AG04450 (cell line): Measurements from ENCODE around the gene GLUL. TPM values are rescaled to one million over a fixed set of nuclear protein-coding genes. Genes with fewer than 3 reads are reported as not detected.

ENCODE experiments used
- CTCF ChIA-PET: fragments of 300-600, 350-600 bp; formaldehyde crosslinking; extraction: SDS; loops from one replicate; lab custom pipeline; 2022; ENCODE audit warnings: antibody characterized with exemption, inconsistent platforms; lab: Charles Lee
- POLR2A ChIA-PET: fragments of 350-600 bp; formaldehyde crosslinking; extraction: SDS; loops from one replicate; lab custom pipeline; 2021; ENCODE audit warnings: antibody characterized with exemption, inconsistent platforms; lab: Yijun Ruan, JAX
- DNase-seq: peaks from one replicate; pipeline ENCODE4 v3.0.0-alpha.2; 2011; ENCODE audit warnings: low read depth, low spot score
- H3K27ac ChIP-seq: one replicate; pipeline ENCODE4 v1.5.1; 2012; ENCODE audit warnings: low read depth, low read length, control low read depth
- H3K27me3 ChIP-seq: one replicate; pipeline ENCODE4 v1.6.0; 2012; ENCODE audit warnings: low read length; ENCODE audit not compliant: control insufficient read depth, insufficient read depth
- H3K4me3 ChIP-seq: 2 replicates; pipeline ENCODE4 v1.5.1; 2011; ENCODE audit warnings: mild to moderate bottlenecking, low read depth, low read length, control low read depth
- H3K9me3 ChIP-seq: 2 replicates; pipeline ENCODE4 v1.5.1; 2012; ENCODE audit warnings: low read length; ENCODE audit not compliant: control insufficient read depth, insufficient read depth
- CTCF ChIP-seq: IDR thresholded peaks from 2 replicates; pipeline ENCODE4 v1.5.1; 2011; ENCODE audit warnings: low read depth, low read length, control low read depth, inconsistent platforms
- polyA plus RNA-seq: library from polyadenylated mRNA; depleted of rRNA; stranded (reverse); fragments of >200 nt; gene quantifications from 2 replicates; pipeline ENCODE4 v1.2.3, GENCODE V29; 2011

Gene GLUL
- polyA plus RNA-seq, 1 experiment: 151 TPM

DNA sequence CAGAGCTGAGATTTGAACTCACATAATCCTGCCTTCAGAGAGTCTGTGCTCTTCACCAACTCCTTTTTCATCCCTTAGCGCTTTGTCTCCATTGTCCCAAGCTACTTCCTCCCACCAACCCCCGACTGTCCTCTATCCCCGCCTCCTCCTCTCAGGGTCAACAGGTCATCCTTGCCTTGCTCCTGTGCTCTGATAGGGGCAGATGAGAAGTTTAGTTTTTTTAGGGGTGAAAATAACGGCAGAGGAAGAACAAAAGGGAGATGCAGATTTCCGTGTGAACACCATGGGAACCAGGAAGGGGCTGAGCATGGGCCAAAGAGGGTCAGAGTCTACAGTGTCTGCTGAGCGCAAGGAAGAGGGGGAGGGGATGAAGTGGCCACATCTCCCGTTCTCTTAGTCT lies 31.9 kb downstream of the GLUL start:
- no peak for TF ChIP-seq CTCF
- H3K9me3 ChIP-seq: no peaks in the 10 kb centered on the region
- CTCF ChIA-PET: no interaction called here

DNA sequence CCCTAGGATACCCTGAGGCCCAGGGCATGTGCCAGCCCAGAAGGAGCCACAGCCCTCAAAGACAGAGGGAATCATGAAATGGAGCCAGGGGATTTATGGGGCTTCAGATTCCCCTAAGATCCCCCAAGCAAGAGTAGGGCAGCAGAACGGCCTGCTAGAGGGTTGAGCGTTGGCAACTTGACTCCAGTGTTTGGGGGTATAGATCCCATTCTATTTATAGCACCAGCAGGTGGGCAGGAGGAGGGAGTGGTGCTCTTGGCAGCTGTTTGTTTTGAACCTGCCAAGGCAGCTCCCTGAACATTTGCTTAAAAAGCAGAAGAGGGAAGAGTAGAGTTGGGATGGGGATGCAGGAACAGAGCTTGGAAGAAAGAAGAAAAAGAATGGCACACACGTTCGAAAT lies 33.7 kb downstream of the GLUL start:
- Histone ChIP-seq H3K4me3 (no peak overlapping the region), H3K27ac (no peak overlapping the region), H3K27me3 (peaks cover 5% of the 10 kb centered on the region), H3K9me3 (no peaks in the 10 kb centered on the region)
- TF ChIP-seq CTCF: no peak
- CTCF ChIA-PET: interaction anchor here (1.3 kb wide), 1 partner anchor 214 kb away, joined by 4 read pairs; no protein-coding TSS in a partner anchor
- POLR2A ChIA-PET: no interaction called here
- no peak for DNase-seq

More for the DNA sequence above, 31.9 kb downstream of the GLUL start:
- Histone ChIP-seq H3K27me3 (peaks cover 5% of the 10 kb centered on the region), H3K27ac (no peak overlapping the region), H3K4me3 (no peak overlapping the region)
- DNase-seq: no peak
- POLR2A ChIA-PET: no interaction called here

DNA sequence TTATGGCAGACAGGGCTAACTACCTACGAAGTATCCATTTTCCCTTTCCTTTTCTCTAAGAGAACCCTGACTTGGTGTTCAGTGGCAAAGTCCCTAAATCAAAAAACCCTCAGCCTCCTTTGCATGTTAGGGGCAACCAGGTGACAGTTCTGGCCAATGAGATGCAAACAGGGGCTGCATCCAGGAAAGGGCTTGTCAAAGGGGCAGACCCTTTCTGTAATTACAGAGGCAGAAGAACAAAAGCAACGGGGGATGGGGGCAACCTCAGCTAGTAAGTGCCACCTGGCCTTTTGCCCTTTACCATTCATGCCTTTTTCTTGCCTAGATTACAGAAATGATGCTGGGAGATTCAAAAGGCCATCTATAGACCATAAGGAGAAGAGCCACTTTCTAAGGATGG lies 34.4 kb downstream of the GLUL start:
- Histone ChIP-seq H3K9me3 (no peaks in the 10 kb centered on the region), H3K27me3 (peaks cover 3% of the 10 kb centered on the region), H3K27ac (no peak overlapping the region), H3K4me3 (no peak overlapping the region)
- no peak for TF ChIP-seq CTCF
- DNase-seq: no peak
- POLR2A ChIA-PET: no interaction called here
- CTCF ChIA-PET: interaction anchor here (1.3 kb wide), 1 partner anchor 213 kb away, joined by 4 read pairs; no protein-coding TSS in a partner anchor

- no peak for DNase-seq
- Histone ChIP-seq H3K27ac (no peak overlapping the region), H3K9me3 (no peaks in the 10 kb centered on the region), H3K4me3 (no peak overlapping the region), H3K27me3 (peaks cover 3% of the 10 kb centered on the region)
- TF ChIP-seq CTCF: no peak
- ChIA-PET CTCF (interaction anchor here (0.7 kb wide), 1 partner anchor 82 kb away, joined by 3 read pairs; no protein-coding TSS in a partner anchor), POLR2A (interaction anchor here (0.9 kb wide), 1 partner anchor 36 kb away, joined by 3 read pairs; the partner anchor contains the start of gene GLUL)
Measured at GRCh38 chr1:182355723-182356098, 35.9 kb downstream of the GLUL start.

DNA sequence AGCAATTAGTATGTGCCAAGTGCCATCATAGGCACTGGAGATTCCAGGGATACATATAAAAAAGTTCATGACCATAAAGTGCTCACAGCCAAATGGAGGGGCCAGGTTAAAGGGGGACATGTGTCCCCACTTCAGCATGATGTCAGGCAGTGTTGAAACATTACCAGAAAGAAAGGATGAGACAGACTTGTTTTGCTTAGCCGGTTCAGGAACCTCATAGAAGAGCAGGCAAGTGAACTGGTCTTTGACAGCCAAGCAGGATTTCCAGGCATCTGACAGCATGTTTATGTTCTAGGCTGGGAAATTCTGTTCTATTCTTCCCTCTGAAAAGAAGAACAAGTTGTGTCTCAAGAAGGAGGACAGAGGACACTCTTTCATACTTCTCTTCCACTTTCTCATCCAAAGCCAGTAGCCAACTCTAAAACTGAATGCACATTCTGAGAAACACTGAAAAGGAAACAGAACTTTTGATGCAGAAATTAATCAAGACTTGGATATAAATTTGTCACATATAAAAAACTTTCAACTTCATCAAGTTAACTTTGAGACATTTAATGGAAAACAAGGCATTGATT lies 39.7 kb downstream of the GLUL start:
- ChIA-PET CTCF (no interaction called here), POLR2A (no interaction called here)
- no peak for TF ChIP-seq CTCF
- H3K4me3 ChIP-seq: no peak overlapping the region
- no peak overlapping the region for H3K27ac ChIP-seq
- DNase-seq: no peak
- no peaks in the 10 kb centered on the region for H3K9me3 ChIP-seq
- no peaks in the 10 kb centered on the region for H3K27me3 ChIP-seq
